Raji (cell line): ENCODE measurements around the gene ZNF800.

Source experiments
- POLR2A ChIP-seq: IDR thresholded peaks from 2 replicates; pipeline ENCODE4 v1.6.1; 2011; ENCODE audit warnings: low read depth, low read length, control low read depth; ENCODE audit not compliant: insufficient read depth

ZNF800 gene

GRCh38 chr7:127396184-127396583, 3.7 kb upstream of the ZNF800 start:
- no peak for TF ChIP-seq POLR2A

DNA sequence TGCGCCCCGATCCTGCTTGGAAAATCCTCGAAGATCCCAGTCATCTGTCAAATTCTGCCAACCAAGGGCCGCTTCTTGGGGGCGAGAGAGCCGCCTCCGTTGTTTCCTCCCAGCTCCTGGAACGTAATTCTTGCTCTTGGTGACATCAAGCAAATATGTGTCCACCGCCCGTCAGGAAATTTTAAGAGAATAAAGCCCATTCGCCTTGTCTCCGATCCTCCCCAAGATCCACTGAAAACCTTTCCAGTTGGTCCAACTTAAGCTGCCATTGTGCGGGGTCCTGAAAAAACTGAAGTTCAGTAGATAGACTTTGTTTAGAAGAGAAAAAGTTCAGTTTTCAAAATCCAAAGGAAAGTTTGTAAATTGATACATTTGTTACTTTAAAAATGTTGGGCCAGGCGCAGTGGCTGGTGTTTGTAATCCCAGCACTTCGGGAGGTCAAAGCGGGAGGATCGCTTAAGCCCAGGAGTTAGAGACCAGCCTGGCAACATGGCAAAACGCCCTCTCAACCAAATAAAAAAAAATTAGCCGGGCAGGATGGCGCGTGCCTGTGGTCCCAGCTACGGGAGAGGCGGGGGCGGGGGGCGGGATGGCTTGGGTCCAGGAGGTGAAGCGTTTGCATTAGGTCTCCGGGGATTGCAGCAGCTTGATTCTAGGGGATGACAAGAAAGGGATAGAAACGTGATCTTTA, 1.0 kb upstream of the ZNF800 start:
- no peak for TF ChIP-seq POLR2A

DNA sequence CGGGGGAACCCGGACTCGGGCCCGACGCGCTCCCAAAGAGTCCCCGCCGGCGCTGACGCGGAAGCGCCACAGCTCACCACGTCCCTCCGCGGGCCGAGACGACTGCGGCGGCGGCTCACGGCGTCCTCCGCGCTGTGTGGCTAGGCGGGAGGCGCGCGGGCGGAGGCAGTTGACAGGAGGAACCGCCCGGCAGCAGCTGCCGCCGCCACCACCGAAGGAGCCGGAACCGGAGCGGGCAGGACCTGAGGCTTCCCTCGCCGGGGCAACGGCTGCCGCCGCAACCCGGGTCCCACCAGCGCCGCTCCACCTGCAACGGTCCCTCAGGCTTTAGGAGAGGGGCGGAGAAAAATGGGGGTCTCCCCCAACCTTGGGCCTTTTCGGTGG, 334 bp downstream of the ZNF800 start:
- TF ChIP-seq POLR2A = no peak

DNA sequence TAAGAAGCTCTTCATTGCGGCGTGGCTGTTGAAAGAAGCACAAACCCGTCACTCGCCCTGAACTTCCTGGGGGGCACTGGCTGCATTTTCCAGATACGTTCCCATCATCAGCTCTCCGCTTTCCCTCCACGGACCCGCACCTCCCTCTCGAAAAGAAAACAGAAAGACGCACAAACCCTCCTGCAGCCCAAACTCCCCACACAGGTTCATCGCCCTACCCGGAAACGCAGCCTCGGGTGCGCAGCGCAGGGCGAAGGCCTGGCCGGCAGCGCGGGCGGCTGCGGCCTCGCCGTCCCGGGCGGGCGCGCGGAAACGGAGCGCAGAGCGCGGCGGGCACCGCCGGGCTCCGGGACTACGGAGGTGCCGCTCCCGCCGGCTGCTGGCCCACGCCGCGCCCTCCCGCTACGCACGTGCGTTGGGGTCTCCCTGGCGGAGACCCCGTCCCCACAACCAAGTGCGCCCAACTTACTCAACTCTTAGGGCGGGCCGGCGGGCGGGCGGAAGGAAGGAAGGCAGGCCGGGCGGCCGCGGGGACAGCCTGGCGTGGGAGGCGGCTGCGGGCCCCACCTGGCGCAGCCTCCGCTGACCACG, 822 bp downstream of the ZNF800 start:
- TF ChIP-seq POLR2A = peak; percentile 39; the same call in 1 of the 2 replicates

DNA sequence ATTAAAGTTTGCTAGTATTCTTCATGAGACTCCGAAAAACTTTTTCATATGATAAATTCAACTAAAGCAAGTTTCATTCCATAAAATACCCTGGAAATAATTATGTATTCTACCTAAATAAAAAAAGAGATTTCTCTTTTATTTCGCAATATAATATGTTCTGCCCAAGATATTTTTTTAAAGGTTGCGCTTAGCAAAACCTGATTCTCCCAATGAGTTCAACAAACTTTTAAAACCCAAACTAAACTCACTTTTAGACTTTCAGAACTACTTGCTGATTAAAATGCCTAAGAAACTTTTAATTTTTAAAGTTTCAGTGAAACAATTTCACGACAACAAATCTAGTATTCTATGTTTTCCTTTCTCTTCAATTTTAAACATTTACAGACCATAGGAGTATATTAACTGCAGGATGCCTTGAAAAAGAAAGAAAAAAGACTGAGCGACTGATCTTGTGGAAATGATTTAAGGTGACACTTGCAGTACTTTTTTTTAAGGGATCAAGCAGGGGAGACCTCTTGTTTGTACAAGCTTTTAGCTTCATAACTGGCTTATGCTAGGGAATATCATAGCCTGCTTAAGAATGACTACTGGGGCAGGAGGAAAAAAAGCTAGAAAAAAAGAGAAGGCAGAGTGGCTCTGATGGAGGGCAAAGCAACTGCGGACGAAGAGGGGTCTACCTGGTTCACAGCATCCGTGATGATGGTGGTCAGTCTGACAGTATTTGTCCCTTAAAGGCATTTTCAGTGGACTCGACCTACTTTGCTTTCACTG, 1.5 kb downstream of the ZNF800 start:
- no peak for TF ChIP-seq POLR2A

DNA sequence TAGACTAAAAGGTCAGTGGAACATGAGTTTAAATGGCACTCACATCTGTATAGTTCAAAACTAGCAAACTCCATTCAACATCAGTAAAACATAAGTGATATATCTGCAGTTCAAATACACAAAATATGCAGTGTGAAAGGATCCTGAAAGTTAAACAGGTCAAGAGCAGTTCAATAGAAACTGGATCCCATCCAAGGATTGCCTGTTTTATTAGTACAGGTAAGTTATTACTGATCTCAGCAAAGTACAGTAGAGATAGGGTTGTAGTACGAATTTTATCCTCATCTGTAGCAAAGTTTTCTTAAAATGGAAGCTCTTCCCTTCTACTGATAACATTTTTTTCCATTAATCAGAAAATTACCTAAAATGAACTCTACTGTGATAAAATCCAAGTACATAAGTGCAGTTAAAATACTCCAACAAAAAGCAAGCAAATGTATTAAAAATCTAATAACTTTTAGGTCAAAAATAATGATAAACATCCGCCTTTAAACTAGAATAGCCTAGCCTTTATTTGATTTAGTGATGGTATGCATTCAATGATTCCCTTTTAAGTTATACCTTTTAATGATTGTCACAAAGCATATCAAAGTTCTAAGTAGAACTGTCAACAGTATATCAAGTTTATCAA, 2.2 kb downstream of the ZNF800 start:
- no peak for TF ChIP-seq POLR2A

GRCh38 chr7:127389321-127389720, 3.2 kb downstream of the ZNF800 start:
- no peak for TF ChIP-seq POLR2A

- no peak for TF ChIP-seq POLR2A
Observed at GRCh38 chr7:127387974-127388373, 4.5 kb downstream of the ZNF800 start.

DNA sequence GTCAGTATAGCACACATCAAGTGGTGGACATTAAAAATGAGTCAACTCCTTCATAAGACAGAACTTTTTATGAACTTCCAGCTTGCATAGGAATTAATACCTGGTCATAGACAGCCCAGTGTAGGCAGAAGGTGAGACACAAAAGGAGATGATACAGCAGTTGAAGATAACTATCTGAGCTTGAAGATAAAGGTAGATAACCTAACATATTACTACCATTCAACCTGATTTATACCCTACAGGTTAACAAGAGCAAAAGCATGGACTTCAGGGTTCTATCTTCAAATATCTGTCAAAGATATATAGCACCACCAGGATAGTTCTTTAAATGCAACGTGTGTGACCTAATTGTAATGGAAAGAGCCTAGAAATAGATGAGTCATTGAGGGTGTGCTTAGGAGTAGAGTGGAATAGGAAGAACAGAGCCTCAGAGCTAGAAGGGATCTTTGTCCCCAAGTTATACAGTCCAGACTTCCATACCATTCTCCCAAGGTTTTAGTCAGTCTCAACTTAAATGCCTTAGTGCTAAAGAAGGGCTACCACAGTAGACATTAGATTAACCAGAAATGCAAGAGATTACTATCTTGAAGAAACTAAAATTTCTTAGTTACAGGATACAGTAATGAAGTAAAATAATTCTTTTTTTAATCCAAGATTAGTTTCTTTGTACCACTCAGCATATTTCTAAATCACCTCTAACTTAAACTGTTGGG, 9.2 kb downstream of the ZNF800 start:
- TF ChIP-seq POLR2A = no peak

- TF ChIP-seq POLR2A = no peak
Observed at GRCh38 chr7:127382301-127383085, 10.0 kb downstream of the ZNF800 start.

GRCh38 chr7:127380479-127380878, 12.0 kb downstream of the ZNF800 start:
- no peak for TF ChIP-seq POLR2A

- no peak for TF ChIP-seq POLR2A
Observed at GRCh38 chr7:127379642-127380041, 12.9 kb downstream of the ZNF800 start.

DNA sequence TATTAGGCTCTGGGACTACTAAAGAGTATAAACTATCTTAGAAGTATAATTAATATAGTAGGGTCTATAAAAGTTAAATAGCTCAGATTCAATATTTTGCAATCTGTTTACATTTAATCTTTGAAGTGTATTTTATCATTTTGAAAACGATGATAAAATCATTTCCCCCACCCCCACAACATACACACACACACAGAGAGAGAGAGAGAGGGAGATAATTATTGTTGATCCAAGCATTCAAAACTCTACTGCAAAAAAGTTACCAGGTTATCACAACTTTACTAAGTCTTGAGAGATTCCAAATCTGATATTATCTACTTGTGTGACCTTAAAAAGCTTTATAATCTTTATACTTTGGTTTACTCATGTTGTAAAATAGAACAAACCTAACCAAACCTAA, 14.0 kb downstream of the ZNF800 start:
- no peak for TF ChIP-seq POLR2A

- no peak for TF ChIP-seq POLR2A
Observed at GRCh38 chr7:127377425-127377824, 15.1 kb downstream of the ZNF800 start.

GRCh38 chr7:127375631-127376030, 16.9 kb downstream of the ZNF800 start:
- no peak for TF ChIP-seq POLR2A

GRCh38 chr7:127367679-127368078, 24.8 kb downstream of the ZNF800 start:
- TF ChIP-seq POLR2A = no peak
